Ovary (tissue), 3 donors: ENCODE measurements around the gene LYPD8.

ENCODE experiments used
- EP300 ChIP-seq: sonication (generic); formaldehyde crosslinking; IDR thresholded peaks from one replicate; pipeline ENCODE4 v1.6.1; 2017; ENCODE audit warnings: antibody characterized with exemption
- POLR2A ChIP-seq: fragments of 450-650 bp; IDR thresholded peaks from one replicate; pipeline ENCODE4 v1.6.1; 2017; ENCODE audit warnings: antibody characterized with exemption, mild to moderate bottlenecking, moderate library complexity
- TF ChIP-seq, protein P1 (sequence below), 3 donors: fragments of 450-650 bp in 2 of 3; fragments of 200-600 bp in 1 of 3; IDR thresholded peaks; one replicate each; pipeline versions ENCODE4 v1.5.1 to v1.8.0; 2016 to 2022; ENCODE audit warnings: antibody characterized with exemption in 3 of 3, mild to moderate bottlenecking in 1 of 3
- donor health status: DM: no; HTN: no; CAD: no.

DNA sequence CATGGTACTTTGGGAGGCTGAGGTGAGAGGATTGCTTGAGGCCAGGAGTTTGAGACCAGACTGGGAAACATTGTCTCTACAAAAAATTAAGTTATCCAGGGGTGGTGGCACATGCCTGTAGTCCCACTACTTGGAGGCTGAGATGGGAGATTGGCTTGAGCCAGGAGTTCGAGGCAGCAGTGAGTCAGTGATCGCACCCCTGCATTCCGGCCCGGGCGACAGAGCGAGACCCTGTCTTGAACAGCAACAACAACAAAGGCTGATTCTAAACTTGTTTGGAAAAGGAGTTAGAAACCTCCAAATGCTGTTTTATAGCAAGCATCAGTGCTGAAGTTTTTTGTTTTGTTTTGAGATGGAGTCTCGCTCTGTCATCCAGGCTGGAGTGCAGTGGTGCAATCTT is 14.7 kb downstream of the LYPD8 start:
- no peak for TF ChIP-seq POLR2A
- TF ChIP-seq, protein P1, sequence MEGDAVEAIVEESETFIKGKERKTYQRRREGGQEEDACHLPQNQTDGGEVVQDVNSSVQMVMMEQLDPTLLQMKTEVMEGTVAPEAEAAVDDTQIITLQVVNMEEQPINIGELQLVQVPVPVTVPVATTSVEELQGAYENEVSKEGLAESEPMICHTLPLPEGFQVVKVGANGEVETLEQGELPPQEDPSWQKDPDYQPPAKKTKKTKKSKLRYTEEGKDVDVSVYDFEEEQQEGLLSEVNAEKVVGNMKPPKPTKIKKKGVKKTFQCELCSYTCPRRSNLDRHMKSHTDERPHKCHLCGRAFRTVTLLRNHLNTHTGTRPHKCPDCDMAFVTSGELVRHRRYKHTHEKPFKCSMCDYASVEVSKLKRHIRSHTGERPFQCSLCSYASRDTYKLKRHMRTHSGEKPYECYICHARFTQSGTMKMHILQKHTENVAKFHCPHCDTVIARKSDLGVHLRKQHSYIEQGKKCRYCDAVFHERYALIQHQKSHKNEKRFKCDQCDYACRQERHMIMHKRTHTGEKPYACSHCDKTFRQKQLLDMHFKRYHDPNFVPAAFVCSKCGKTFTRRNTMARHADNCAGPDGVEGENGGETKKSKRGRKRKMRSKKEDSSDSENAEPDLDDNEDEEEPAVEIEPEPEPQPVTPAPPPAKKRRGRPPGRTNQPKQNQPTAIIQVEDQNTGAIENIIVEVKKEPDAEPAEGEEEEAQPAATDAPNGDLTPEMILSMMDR (IDR thresholded peaks at IDR 0.05): no peak
- TF ChIP-seq EP300: no peak
